ENCODE data around the gene SLC5A9.

- no peak for TF ChIP-seq POLR2A (IDR thresholded peaks at IDR 0.05)
- TF ChIP-seq, protein P1, sequence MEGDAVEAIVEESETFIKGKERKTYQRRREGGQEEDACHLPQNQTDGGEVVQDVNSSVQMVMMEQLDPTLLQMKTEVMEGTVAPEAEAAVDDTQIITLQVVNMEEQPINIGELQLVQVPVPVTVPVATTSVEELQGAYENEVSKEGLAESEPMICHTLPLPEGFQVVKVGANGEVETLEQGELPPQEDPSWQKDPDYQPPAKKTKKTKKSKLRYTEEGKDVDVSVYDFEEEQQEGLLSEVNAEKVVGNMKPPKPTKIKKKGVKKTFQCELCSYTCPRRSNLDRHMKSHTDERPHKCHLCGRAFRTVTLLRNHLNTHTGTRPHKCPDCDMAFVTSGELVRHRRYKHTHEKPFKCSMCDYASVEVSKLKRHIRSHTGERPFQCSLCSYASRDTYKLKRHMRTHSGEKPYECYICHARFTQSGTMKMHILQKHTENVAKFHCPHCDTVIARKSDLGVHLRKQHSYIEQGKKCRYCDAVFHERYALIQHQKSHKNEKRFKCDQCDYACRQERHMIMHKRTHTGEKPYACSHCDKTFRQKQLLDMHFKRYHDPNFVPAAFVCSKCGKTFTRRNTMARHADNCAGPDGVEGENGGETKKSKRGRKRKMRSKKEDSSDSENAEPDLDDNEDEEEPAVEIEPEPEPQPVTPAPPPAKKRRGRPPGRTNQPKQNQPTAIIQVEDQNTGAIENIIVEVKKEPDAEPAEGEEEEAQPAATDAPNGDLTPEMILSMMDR (IDR thresholded peaks at IDR 0.05), result no peak
Observed at GRCh38 chr1:48228156-48228555, 5.6 kb downstream of the SLC5A9 start.
